IPS DF 6.9 (cell line): Measurements from ENCODE around the gene CLEC11A.
"Not testable (repeated sequence)": the region's sequence is repeated elsewhere in the genome, so short reads cannot be mapped to it uniquely, and the experiment has no call there.

Source experiments
- DNase-seq: peaks from one replicate; pipeline ENCODE4 v3.0.0-alpha.2; 2013; ENCODE audit warnings: low read depth, low spot score
- H3K27ac ChIP-seq: one replicate; pipeline ENCODE4 v1.5.1; 2013; ENCODE audit warnings: low read length, control low read depth
- H3K27me3 ChIP-seq: 2 replicates; pipeline ENCODE4 v1.6.1; 2013; ENCODE audit warnings: mild to moderate bottlenecking, low read length; ENCODE audit not compliant: control insufficient read depth, insufficient read depth
- H3K36me3 ChIP-seq: 2 replicates; pipeline ENCODE4 v1.6.1; 2013; ENCODE audit warnings: low read length; ENCODE audit not compliant: control insufficient read depth, insufficient read depth
- H3K4me1 ChIP-seq: 2 replicates; pipeline ENCODE4 v1.6.1; 2013; ENCODE audit warnings: low read length; ENCODE audit not compliant: control insufficient read depth, insufficient read depth
- H3K4me3 ChIP-seq: 2 replicates; pipeline ENCODE4 v1.5.1; 2013; ENCODE audit warnings: mild to moderate bottlenecking, low read length
- H3K9me3 ChIP-seq: 2 replicates; pipeline ENCODE4 v1.6.1; 2013; ENCODE audit warnings: low read length, inconsistent platforms; ENCODE audit not compliant: control insufficient read depth, insufficient read depth
- WGBS: extraction: QIAGEN DNeasy Blood & Tissue Kit; methylation state at CpG from one replicate; pipeline ENCODE4 v1.1.7; 2013; ENCODE audit warnings: mixed read lengths, missing lambda C conversion rate; ENCODE audit not compliant: insufficient read length, insufficient coverage; 5-methylcytosine and 5-hydroxymethylcytosine counted together

CLEC11A gene

DNA sequence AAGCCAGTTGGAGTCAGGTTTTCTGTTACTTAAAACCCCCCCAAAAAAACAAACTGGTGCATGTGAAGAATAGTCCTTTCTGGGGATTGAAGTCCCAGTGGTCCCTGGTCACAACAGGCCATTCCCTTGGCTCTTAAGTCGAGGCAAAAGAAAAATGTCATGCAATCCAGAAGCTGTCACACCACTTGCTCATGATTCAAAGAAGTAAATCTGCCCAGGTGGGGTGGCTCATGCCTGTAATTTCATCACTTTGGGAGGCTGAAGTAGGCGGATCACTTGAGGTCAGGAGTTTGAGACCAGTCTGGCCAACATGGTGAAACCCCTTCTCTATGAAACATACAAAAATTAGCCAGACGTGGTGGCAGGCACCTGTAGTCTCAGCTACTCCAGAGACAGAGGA, 38.3 kb downstream of the CLEC11A start:
- H3K9me3 ChIP-seq, H3K4me1 ChIP-seq, H3K36me3 ChIP-seq, H3K4me3 ChIP-seq, H3K27ac ChIP-seq, H3K27me3 ChIP-seq, DNase-seq: not testable (repeated sequence)
- WGBS: no CpG with 5 or more reads among the region's 3 CpGs

DNA sequence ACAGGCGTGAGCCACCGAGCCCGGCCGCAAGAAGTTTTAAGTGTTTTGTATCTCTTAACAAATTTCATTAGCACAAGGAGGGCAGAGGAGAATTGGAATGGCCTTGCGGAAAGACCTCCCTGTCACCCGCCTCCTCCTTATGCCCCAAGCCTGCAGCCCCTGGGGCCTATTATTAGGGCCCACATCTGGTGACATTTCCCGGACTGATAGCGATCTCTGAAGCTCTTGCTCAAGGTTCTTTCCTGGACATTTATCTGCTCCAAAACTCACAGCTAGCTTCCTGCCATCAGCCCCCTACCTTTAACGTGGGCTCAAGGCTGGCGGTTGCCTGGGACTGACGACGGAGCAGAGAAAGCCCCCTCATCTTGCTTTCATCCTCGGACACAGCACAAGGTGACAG, 40.4 kb downstream of the CLEC11A start:
- no CpG with 5 or more reads among the region's 13 CpGs for WGBS
- H3K27ac ChIP-seq, H3K4me1 ChIP-seq, H3K4me3 ChIP-seq, DNase-seq, H3K27me3 ChIP-seq, H3K36me3 ChIP-seq, H3K9me3 ChIP-seq: not testable (repeated sequence)

DNA sequence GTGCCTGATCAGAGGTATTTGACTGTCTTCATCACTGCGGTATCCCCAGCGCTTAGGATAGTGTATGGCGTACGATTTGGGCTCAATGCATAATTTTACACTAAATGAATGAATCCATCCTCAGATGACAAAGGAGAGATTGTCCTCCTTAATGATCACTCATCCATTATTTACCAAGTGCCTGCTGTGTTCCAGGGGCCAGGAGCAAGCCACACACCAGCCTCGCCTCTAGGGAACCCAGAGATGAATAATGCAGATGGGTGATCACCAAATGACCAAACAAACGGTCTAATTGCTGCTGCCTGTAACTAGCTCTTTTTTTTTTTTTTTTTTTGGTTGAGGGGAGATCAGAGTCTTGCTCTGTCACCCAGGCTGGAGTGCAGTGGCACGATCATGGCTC, 41.2 kb downstream of the CLEC11A start:
- H3K27ac ChIP-seq: no peak overlapping the region
- WGBS: no CpG with 5 or more reads among the region's 7 CpGs
- no peak overlapping the region for H3K4me3 ChIP-seq
- peaks cover 4% of the 10 kb centered on the region for H3K9me3 ChIP-seq
- no peaks in the 10 kb centered on the region for H3K36me3 ChIP-seq
- no peaks in the 10 kb centered on the region for H3K27me3 ChIP-seq
- H3K4me1 ChIP-seq: no peaks in the 10 kb centered on the region
- DNase-seq: no peak

DNA sequence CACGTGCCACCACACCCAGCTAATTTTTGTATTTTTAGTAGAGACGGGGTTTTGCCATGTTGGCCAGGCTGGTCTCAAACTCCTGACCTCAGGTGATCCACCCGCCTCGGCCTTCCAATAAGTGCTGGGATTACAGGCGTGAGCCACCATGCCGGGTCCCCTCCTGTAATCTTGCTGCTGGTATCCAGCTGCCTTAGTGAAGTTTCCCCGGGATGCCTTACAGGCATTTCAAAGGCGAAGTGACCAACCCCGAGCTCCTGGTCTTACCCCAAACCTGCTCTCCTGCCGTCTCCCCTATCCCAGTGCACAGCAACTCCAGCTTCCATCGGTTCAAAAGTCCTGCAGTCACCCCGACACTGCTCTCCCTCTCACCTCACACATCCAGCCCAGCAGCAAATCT, 43.6 kb downstream of the CLEC11A start:
- not testable (repeated sequence) for H3K9me3 ChIP-seq, H3K27ac ChIP-seq, H3K36me3 ChIP-seq, H3K4me3 ChIP-seq, H3K27me3 ChIP-seq, DNase-seq, H3K4me1 ChIP-seq
- WGBS: no CpG with 5 or more reads among the region's 12 CpGs

DNA sequence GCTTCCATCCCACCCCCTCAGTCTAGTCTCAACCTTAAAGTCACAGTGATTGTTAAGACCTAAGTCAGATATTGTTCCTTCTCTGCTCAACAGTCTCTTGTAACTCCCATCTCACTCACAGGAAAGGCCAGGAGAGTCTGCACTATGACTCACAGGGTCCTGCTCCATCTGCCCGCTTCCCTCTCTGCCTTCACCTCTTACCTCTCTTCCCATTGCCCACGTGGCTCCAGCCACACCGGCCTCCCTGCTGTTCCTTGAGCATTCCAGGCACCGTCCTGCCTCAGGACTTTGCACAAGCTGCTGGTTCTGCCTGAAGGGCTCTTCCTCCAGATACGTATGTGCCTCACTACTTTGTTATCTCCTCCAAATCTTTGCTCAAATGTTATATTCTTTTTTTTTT, 44.1 kb downstream of the CLEC11A start:
- not testable (repeated sequence) for H3K4me3 ChIP-seq, H3K27me3 ChIP-seq, H3K36me3 ChIP-seq, H3K27ac ChIP-seq, DNase-seq, H3K9me3 ChIP-seq, H3K4me1 ChIP-seq
- WGBS: no CpG with 5 or more reads among the region's 5 CpGs

DNA sequence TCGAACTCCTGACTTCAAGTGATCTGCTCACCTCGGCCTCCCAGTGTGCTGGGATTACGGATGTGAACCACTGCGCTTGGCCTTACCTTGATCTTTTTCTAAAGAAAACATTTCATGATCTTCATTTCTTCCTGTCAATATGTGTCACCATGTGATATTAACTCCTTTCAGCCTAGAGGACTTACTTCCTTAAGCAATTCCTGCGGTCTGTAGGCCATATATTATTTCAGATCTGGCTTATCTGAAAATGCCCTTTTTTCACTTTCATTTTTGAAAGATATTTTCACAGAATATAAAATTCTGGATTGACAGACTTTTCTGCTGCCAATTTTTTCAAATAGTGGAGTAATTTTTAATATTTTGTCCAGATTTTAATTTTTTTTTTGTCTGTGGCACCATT, 45.1 kb downstream of the CLEC11A start:
- no peaks in the 10 kb centered on the region for H3K27me3 ChIP-seq
- WGBS: no CpG with 5 or more reads among the region's 5 CpGs
- peaks cover 9% of the 10 kb centered on the region for H3K9me3 ChIP-seq
- no peaks in the 10 kb centered on the region; the same call in 1 of the 2 replicates for H3K4me1 ChIP-seq
- H3K4me3 ChIP-seq: no peak overlapping the region
- no peak for DNase-seq
- H3K36me3 ChIP-seq: no peaks in the 10 kb centered on the region
- H3K27ac ChIP-seq: no peak overlapping the region

DNA sequence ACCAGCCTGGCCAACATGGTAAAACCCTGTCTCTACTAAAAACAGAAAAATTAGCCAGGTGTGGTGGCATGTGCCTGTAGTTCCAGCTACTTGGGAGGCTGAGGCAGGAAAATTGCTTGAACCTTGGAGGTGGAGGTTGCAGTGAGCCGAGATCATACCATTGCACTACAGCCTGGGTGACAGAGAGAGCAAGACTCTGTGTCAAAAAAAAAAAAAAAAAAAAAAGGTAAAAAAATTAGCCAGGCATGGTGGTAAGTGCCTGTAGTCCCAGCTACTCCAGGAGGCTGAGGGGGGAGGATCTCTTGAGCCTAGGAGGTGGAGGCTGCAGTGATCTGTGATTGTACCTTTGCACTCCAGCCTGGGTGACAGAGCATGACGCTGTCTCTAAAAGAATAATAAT, 47.0 kb downstream of the CLEC11A start, which contains the start of gene GPR32:
GPR32 (plus strand) TSS at position 301 of the 400 bp plus-strand sequence. CDS start 137 bp downstream, outside the sequence.
- not testable (repeated sequence) for DNase-seq, H3K4me1 ChIP-seq, H3K9me3 ChIP-seq, H3K36me3 ChIP-seq, H3K27me3 ChIP-seq, H3K4me3 ChIP-seq, H3K27ac ChIP-seq
- WGBS: no CpG with 5 or more reads among the region's 2 CpGs

DNA sequence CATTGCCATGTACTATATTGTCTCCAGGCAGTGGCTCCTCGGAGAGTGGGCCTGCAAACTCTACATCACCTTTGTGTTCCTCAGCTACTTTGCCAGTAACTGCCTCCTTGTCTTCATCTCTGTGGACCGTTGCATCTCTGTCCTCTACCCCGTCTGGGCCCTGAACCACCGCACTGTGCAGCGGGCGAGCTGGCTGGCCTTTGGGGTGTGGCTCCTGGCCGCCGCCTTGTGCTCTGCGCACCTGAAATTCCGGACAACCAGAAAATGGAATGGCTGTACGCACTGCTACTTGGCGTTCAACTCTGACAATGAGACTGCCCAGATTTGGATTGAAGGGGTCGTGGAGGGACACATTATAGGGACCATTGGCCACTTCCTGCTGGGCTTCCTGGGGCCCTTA, 47.7 kb downstream of the CLEC11A start:
- Histone ChIP-seq H3K27me3 (no peaks in the 10 kb centered on the region), H3K27ac (no peak overlapping the region), H3K4me3 (no peak overlapping the region), H3K4me1 (no peaks in the 10 kb centered on the region; the same call in 1 of the 2 replicates), H3K9me3 (peaks cover 9% of the 10 kb centered on the region), H3K36me3 (no peaks in the 10 kb centered on the region)
- no CpG with 5 or more reads among the region's 13 CpGs for WGBS
- DNase-seq: no peak

DNA sequence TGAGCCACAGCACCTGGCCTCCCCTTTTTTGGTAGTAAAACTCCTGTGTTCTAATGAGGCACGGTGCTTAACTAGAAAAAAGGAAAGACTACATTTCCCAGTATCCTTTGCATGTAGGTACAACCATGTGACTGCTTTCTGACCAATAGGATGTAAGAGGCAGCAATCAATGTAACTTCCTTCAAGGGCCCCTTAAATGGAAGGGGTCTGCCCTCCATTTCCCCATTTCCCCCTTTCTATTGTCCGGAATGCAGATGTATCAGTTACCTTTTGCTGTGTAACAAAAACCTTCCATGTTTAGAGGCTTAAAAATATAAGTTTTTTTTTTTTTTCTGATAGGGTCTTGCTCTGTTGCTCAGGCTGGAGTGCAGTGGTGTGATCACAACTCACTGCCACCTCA, 49.3 kb downstream of the CLEC11A start:
- DNase-seq: no peak
- Histone ChIP-seq H3K27ac (no peak overlapping the region), H3K27me3 (no peaks in the 10 kb centered on the region), H3K4me1 (no peaks in the 10 kb centered on the region; the same call in 1 of the 2 replicates), H3K4me3 (no peak overlapping the region), H3K36me3 (no peaks in the 10 kb centered on the region), H3K9me3 (peaks cover 6% of the 10 kb centered on the region)
- no CpG with 5 or more reads among the region's 2 CpGs for WGBS

DNA sequence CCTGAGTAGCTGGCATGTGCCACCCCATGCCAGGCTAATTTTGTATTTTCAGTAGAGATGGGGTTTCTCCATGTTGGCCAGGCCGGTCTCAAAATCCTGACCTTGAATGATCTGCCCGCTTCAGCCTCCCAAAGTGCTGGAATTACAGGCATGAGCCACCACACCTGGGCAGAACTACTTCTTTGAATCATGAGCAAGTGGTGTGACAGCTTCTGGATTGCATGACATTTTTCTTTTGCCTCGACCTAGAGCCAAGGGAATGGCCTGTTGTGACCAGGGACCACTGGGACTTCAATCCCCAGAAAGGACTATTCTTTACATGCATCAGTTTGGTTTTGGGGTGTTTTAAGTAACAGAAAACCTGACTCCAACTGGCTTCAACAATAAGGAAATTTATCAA, 49.7 kb downstream of the CLEC11A start:
- not testable (repeated sequence) for H3K36me3 ChIP-seq, DNase-seq, H3K27me3 ChIP-seq, H3K9me3 ChIP-seq, H3K27ac ChIP-seq, H3K4me3 ChIP-seq, H3K4me1 ChIP-seq
- WGBS: no CpG with 5 or more reads among the region's 3 CpGs

DNA sequence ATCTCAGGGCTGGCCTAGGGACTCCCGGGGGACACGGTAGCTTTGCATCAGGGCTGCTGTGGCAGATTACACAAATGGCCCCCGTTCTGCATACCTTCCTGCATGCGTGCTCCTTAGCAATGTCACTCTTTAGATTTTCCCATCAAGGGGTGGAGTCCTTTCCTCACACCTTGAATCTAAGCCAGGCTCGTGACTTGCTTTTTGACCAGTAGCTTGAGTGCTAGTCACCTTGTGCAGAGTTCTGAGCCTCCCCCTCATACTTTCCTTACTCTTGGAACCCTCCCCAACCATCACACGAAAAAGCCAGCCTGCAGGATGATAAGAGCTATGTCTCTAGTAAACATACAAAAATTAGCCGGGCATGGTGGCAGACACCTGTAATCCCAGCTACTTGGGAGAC, 50.3 kb downstream of the CLEC11A start:
- not testable (repeated sequence) for H3K36me3 ChIP-seq, H3K27me3 ChIP-seq, DNase-seq

More for the DNA sequence above, 50.3 kb downstream of the CLEC11A start:
- no CpG with 5 or more reads among the region's 7 CpGs for WGBS
- not testable (repeated sequence) for H3K27ac ChIP-seq, H3K4me3 ChIP-seq, H3K9me3 ChIP-seq, H3K4me1 ChIP-seq
